ENCODE results near the gene LRRC8A.
"Not testable (repeated sequence)": the region's sequence is repeated elsewhere in the genome, so short reads cannot be mapped to it uniquely, and the experiment has no call there.

The LRRC8A gene

DNA sequence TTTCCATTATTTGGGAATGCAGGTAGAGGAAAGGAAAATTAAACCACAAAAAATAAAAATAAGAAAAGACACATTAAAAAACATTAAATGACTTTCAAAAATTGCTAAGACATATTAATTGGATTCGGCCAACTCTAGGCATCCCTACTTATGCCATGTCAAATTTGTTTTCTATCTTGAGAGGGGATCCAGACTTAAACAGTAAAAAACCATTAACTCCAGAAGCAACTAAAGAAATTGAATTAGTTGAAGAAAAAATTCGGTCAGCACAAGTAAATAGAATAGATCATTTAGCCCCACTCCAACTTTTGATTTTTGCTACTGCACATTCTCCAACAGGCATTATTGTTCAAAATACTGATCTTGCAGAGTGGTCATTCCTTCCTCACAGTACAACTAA is 29.3 kb upstream of the LRRC8A start:
- ATAC-seq; DNase-seq (ENCODE audit: low spot score in 2 of 2); H3K36me3 Mint-ChIP-seq: not testable (repeated sequence)

DNA sequence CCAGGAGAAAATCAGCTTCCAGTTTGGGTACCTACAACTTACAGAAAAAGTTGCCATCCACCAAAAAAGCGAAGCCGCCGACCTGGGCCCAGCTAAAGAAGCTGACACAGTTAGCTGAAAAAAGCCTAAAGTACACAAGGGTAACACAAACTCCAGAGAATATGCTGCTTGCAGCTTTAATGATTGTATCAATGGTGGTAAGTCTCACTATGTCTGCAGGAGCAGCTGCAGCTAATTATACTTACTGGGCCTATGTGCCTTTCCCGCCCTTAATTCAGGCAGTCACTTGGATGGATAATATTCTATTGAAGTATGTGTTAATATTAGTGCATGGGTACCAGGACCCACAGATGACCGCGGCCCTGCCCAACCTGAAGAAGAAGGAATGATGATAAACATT is 27.5 kb upstream of the LRRC8A start:
- H3K4me3 Mint-ChIP-seq; H3K36me3 Mint-ChIP-seq; H3K4me1 Mint-ChIP-seq; H3K9me3 Mint-ChIP-seq; ATAC-seq; H3K27ac Mint-ChIP-seq; DNase-seq (ENCODE audit: low spot score in 2 of 2): not testable (repeated sequence)

More for the DNA sequence above, 29.3 kb upstream of the LRRC8A start:
- H3K4me3 Mint-ChIP-seq, H3K27ac Mint-ChIP-seq, H3K4me1 Mint-ChIP-seq, H3K9me3 Mint-ChIP-seq: not testable (repeated sequence)

DNA sequence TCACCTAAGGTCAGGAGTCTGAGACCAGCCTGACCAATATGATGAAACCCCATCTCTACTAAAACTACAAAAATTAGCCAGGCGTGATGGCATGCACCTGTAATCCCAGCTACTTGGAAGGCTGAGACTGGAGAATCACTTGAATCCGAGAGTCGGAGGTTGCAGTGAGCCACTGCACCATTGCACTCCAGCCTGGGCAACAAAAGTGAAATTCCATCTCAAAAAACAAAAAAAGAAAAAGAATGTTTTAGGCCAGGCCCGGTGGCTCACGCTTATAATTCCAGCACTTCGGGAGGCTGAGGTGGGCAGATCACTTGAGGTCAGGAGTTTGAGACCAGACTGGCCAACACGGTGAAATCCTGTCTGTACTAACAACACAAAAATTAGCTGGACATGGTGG is 23.5 kb upstream of the LRRC8A start:
- not testable (repeated sequence) for ATAC-seq; H3K36me3 Mint-ChIP-seq; DNase-seq (ENCODE audit: low spot score in 2 of 2); H3K9me3 Mint-ChIP-seq; H3K27ac Mint-ChIP-seq; H3K4me3 Mint-ChIP-seq; H3K4me1 Mint-ChIP-seq

DNA sequence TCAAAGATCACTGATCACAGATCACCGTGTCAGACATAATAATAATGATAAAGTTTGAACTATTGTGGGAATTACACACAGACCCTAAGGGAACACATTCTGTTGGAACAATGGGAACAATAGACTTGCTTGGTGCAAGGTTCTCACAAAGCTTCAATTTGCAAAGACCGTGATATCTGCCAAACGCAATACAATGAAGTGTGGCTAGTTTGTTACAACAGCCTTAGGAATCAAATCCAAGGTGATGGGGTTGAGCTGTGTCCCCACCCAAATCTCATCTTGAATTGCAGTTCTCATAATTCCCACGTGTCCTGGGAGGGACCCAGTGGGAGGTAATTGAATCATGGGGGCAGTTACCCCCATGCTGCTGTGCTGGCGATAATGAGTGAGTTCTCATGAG is 21.0 kb upstream of the LRRC8A start:
- no peak overlapping the region for H3K27ac Mint-ChIP-seq
- DNase-seq (ENCODE audit: low spot score in 2 of 2) (no peak), ATAC-seq (no peak)
- H3K36me3 Mint-ChIP-seq: no peaks in the 10 kb centered on the region
- peaks cover 4% of the 10 kb centered on the region for H3K4me1 Mint-ChIP-seq
- H3K4me3 Mint-ChIP-seq: no peak overlapping the region
- H3K9me3 Mint-ChIP-seq: no peaks in the 10 kb centered on the region

DNA sequence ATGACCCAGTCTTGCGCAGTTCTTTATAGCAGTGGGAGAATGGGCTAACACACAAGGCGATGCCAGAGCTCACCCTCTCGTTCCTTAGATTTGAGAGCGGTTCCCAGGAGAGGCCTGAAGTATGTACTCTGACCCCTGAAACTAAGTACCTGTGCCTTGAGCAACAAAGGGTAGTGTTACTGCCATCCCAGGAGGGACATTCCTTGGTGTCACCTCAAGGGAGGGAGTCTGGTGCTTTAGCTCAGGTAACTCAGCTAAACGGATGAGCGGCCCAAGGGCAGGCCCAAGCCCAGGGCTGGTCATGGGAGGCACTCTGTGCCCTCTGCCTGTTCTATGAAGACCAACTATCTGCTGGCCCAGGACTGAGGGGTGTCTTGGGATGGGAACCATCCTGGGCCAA is 20.4 kb upstream of the LRRC8A start:
- no peaks in the 10 kb centered on the region for H3K9me3 Mint-ChIP-seq
- H3K4me3 Mint-ChIP-seq: no peak overlapping the region
- ATAC-seq (no peak), DNase-seq (ENCODE audit: low spot score in 2 of 2) (no peak)
- peaks cover 4% of the 10 kb centered on the region for H3K4me1 Mint-ChIP-seq
- no peak overlapping the region for H3K27ac Mint-ChIP-seq
- no peaks in the 10 kb centered on the region for H3K36me3 Mint-ChIP-seq

DNA sequence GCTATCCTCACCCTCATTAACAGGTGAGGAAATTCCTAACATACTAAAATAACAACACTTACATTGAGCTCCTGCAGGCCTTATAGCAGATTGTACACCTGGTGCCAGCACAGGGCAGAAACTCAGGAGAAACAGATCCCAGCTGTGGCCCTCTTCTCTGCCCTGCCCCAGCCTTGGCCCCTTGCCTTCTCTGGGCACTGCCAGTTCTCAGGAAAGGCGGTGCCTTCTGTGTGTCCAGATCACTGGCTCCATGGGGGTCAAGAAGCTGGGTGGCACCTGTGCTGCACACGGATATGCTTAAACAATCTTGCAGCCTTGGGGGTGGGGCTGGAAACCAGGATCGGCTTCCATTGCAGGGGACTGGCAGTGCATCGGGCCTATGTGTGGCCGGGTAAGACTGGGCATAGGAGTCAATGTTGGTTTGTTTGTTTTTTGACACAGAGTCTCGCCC is 19.5 kb upstream of the LRRC8A start:
- H3K36me3 Mint-ChIP-seq: no peaks in the 10 kb centered on the region
- H3K4me1 Mint-ChIP-seq: peaks cover 4% of the 10 kb centered on the region
- no peak overlapping the region for H3K4me3 Mint-ChIP-seq
- DNase-seq (ENCODE audit: low spot score in 2 of 2) (no peak), ATAC-seq (no peak)
- H3K9me3 Mint-ChIP-seq: no peaks in the 10 kb centered on the region
- no peak overlapping the region for H3K27ac Mint-ChIP-seq

DNA sequence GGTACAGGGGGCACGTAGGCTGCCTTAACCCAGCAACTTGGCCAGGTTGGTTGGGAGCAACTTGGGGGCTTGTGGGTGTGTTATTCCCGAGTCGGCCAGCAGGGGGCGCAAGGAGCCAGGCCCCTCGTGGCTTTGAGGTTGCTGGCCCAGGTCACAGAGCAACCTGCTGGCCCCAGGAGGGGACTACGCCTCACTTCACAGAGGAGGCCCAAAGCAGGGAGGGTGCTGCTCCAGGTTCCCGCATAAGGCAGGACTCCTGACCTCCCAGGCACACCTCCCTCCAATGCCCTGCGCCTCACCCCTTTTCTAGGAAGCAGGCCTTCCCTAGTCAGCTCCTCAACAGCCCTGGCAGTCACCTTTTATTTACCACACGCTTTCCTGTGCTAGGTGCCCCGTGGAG is 18.3 kb upstream of the LRRC8A start:
- H3K4me3 Mint-ChIP-seq: no peak overlapping the region
- ATAC-seq (peak; percentile 96), DNase-seq (ENCODE audit: low spot score in 2 of 2) (peak; percentile 87 to 94)
- H3K9me3 Mint-ChIP-seq: no peaks in the 10 kb centered on the region
- peaks cover 4% of the 10 kb centered on the region for H3K4me1 Mint-ChIP-seq
- H3K36me3 Mint-ChIP-seq: no peaks in the 10 kb centered on the region
- no peak overlapping the region for H3K27ac Mint-ChIP-seq

DNA sequence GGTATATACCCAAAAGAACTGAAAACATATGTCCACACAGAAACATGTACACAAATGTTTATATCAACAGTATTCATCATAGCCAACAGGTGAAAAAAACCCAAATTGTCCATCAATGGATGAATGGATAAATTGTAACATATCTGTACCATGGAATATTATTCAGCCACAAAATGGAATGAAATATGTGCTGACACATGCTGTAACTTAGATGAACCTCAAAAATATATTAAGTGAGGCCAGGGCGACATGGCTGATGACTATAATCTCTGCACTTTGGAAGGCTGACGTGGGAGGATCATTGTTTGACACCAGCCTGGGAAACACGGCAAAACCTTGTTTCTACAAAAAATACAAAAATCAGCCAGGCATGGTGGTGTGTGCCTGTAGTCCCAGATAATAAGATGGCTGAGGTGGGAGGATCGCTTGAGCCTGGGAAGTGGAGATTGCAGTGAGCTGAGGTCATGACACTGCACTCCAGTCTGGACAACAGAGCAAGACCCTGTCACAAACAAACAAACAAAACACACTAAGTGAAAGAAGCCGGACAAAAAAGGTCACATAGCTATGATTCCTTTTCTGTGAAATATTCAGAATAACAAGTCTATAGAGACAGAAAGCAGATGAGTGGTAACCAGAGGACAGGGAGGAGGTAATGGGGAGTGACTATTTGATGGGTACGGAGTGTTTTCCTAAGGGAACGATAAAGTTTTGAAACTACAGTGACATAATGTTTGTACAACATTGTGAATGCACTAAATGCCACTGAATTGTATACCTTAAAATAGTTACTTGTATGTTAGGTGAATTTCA is 11.6 kb upstream of the LRRC8A start:
- H3K4me3 Mint-ChIP-seq: no peak overlapping the region
- DNase-seq (ENCODE audit: low spot score in 2 of 2) (no peak), ATAC-seq (no peak)
- no peaks in the 10 kb centered on the region for H3K9me3 Mint-ChIP-seq
- H3K27ac Mint-ChIP-seq: no peak overlapping the region
- peaks cover 14% of the 10 kb centered on the region for H3K36me3 Mint-ChIP-seq
- H3K4me1 Mint-ChIP-seq: no peaks in the 10 kb centered on the region

DNA sequence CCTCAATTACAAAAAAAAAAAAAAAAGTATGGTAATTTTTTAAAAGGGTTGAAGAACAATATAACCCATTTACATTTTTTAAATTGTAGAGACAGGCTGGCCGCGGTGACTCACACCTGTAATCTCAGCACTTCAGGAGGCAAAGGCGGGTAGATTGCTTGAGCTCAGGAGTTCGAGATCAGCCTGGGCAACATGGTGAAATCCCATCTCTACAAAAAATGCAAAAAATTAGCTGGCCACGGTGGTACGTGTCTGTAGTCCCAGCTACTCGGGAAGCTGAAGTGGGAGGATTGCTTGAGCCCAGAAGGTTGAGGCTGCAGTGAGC is 11.0 kb upstream of the LRRC8A start:
- H3K4me1 Mint-ChIP-seq; ATAC-seq; H3K27ac Mint-ChIP-seq; DNase-seq (ENCODE audit: low spot score in 2 of 2); H3K9me3 Mint-ChIP-seq; H3K4me3 Mint-ChIP-seq: not testable (repeated sequence)
- H3K36me3 Mint-ChIP-seq: peaks cover 14% of the 10 kb centered on the region

DNA sequence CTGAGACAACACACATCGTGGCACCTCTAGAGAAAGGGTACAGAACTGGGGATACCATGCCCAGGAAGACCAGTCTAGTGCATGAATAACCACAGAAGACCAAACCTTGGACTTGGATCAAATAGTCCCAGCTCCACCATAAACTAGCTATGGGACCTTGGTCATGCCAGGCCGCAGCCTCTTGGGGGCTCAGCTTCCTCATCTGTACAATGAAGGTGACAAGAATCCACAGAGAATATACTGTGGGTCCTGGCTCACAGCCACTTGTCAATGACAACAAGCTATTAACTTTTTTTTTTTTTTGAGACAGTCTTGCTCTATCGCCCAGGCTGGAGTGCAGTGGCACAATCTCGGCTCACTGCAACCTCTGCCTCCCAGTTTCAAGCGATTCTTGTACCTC is 4.1 kb upstream of the LRRC8A start:
- Mint-ChIP-seq H3K27ac (peak overlapping the region; percentile 32), H3K4me3 (no peak overlapping the region), H3K9me3 (no peaks in the 10 kb centered on the region), H3K4me1 (peaks cover 14% of the 10 kb centered on the region), H3K36me3 (peaks cover 13% of the 10 kb centered on the region)
- ATAC-seq (no peak), DNase-seq (ENCODE audit: low spot score in 2 of 2) (no peak)

DNA sequence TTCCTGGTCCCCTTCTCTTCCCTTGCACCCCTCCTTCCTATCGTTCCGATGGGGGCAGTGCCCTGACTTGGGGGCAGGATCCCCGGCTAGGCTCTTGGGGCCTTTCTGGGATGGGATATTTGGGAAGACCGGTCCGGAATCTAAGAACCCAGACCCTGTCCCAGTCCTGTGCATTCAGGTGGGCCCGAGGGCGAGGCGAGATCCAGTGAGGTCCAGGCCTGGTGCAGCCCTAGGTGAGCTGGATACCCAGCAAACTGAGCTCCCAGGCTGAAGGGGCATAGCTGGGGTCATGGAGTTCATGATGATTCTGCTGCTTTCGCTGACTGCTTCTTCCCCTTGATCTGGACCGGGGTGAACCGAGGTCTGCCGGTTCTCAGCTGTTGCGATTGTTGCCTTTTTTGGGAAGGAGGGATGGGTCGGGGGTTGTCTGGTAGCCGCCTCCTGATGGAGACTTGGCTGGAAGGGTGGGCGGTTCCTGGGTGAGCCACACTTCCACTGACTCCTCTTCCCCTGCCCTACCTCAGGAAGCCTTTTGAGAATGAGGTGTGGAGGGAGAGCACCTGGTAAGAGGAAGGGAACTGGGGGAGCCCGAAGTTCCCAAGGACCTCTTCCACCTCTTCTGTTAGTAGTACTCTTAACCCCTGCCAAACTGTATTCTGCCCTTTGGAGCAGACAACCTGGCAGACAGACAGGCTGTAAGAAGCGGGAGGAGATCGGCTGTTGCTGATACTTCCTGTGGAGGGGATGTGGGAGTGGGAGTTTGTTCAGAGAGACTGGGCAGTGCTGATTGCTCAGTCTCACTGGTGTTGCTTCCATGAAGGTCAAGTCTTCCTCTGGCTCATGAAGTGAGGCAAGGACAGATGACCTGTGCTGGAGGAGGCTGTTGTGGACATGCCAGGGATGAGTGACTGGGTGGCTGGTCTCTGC is 1.0 kb downstream of the LRRC8A start:
- Mint-ChIP-seq H3K27ac (peak overlapping the region; percentile 95), H3K36me3 (peaks cover 50% of the 10 kb centered on the region), H3K9me3 (no peaks in the 10 kb centered on the region), H3K4me1 (peaks cover 51% of the 10 kb centered on the region), H3K4me3 (peak overlapping the region; percentile 97)
- ATAC-seq (no peak), DNase-seq (ENCODE audit: low spot score in 2 of 2) (peak in 1 of 2 donors; percentile 57)

DNA sequence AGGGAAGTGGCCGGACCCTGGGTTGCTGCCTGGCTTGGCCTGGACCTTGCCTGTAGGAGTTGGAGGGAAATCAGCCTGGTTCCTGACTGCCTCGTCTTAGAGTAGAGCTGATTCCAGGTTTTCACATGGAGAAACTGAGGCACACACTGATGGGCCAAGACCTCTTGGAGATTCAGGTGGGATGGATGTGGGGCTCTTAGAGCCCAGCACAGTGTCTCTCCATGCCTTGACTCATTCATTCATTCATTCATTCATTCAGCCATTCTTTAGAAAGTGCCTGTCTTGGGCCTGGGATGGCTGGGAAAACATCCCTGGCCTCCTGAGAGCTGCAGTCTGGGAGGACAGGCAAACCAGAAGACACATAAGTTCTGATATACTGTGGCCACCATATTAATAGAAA is 2.2 kb downstream of the LRRC8A start:
- H3K27ac Mint-ChIP-seq: peak overlapping the region; percentile 91
- H3K36me3 Mint-ChIP-seq: peaks cover 62% of the 10 kb centered on the region
- peak overlapping the region; percentile 97 for H3K4me3 Mint-ChIP-seq
- peaks cover 52% of the 10 kb centered on the region for H3K4me1 Mint-ChIP-seq
- DNase-seq (ENCODE audit: low spot score in 2 of 2) (no peak), ATAC-seq (no peak)
- H3K9me3 Mint-ChIP-seq: no peaks in the 10 kb centered on the region

DNA sequence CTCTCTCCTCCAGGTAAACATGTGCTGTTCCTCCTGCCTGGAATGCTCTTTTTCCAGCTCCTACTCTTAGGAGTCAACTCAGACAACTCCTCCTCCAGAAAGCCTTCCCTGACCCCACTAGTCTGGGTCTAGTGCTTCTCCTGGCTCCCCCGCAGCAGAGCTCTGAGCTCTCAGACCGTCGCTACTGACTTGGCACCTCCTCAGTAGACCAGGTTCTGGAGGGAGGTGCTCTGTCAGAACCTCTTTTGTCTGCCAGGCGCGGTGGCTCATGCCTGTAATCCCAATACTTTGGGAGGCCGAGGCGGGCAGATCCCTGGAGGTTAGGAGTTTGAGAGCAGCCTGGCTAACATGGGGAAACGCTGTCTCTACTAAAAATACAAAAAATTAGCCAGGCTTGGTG is 3.4 kb downstream of the LRRC8A start:
- ATAC-seq (no peak), DNase-seq (ENCODE audit: low spot score in 2 of 2) (no peak)
- Mint-ChIP-seq H3K9me3 (no peaks in the 10 kb centered on the region), H3K4me3 (peak overlapping the region; percentile 97), H3K4me1 (peaks cover 52% of the 10 kb centered on the region), H3K36me3 (peaks cover 72% of the 10 kb centered on the region), H3K27ac (peak overlapping the region; percentile 91)

DNA sequence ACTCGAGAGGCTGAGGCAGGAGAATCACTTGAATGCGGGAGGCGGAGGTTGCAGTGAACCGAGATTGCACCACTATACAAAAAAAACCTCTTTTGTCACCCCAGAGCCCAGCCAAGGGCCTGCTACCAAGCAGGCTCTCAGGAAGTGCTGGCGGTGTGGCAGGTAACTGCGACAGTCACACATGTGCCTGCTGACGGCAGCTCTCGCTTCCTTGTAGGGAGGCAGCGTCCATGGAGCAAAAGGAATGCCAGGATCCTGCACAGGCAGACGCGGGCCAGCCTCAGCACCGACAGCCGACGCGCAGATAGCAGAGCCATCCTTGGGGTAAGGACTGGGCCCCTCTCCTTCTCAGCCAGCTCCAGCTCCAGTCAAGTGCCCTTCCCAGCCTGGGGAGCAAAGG is 3.9 kb downstream of the LRRC8A start:
- ATAC-seq (no peak), DNase-seq (ENCODE audit: low spot score in 2 of 2) (no peak)
- Mint-ChIP-seq H3K9me3 (no peaks in the 10 kb centered on the region), H3K27ac (peak overlapping the region; percentile 91), H3K4me1 (peaks cover 49% of the 10 kb centered on the region), H3K36me3 (peaks cover 76% of the 10 kb centered on the region), H3K4me3 (peak overlapping the region; percentile 97)

DNA sequence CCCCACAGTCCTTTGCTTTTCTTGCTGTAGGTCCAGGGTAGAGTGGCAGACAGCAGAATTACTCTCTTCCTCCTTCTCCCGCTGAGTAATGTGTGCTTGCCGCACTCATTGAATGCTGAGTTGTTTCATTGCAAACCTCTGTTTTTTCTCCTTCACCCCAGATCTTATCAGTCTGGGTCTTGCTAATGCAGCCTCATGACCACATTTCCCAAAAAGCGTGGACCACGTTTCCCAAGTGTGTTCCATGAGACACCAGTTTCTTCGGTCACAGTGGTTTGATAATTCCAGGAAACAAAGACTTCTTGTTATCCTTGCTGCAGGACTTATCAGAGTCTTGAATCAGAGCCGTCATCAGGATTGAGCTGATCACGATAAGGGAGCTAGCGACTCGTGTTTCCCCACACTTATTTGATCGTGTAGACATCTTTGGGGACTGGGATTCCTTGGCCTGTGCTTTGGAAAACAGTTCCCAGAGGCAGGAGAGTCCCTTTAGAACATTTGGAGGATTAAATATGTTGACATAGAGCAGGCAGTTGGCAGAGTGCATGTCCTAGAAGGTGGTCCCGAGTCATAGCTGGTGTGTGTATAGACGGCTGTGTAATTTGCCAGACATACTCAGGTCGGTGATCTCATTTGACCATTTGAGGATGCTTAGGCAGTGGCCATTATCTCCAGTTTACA is 4.4 kb downstream of the LRRC8A start:
- Mint-ChIP-seq H3K27ac (no peak overlapping the region), H3K36me3 (peaks cover 76% of the 10 kb centered on the region), H3K9me3 (no peaks in the 10 kb centered on the region), H3K4me3 (no peak overlapping the region), H3K4me1 (peaks cover 46% of the 10 kb centered on the region)
- DNase-seq (ENCODE audit: low spot score in 2 of 2) (no peak), ATAC-seq (no peak)
